Measurements from ENCODE around the gene EDN2. TPM values are rescaled to one million over a fixed set of nuclear protein-coding genes. Genes with fewer than 3 reads are reported as not detected.

The EDN2 gene
- total and polyA plus RNA-seq, 2 of the 8 experiments (the other 6 are each of a cell fraction or from before 2014, with no cell fraction given), result 0.32 to 0.39 TPM

GRCh38 chr1:41442697-41443251 lies 41.7 kb downstream of the EDN2 start:
- Histone ChIP-seq H2BK15ac (ENCODE audit: low read length) (no peak overlapping the region), H3K4me1 (replicated peaks in 1 of 4; ENCODE audit: control insufficient read depth in 3 of 4, insufficient read depth in 4 of 4, low read length in 3 of 4) (no peaks in the 10 kb centered on the region; a peak in 2 of 7 replicates), H4K5ac (ENCODE audit: insufficient read length, low read depth, low read length) (no peak overlapping the region), H3K27me3 (replicated peaks in 1 of 4; ENCODE audit: control insufficient read depth in 3 of 4, extremely low read depth in 1 of 4, insufficient read depth in 3 of 4, low read length in 3 of 4) (no peaks in the 10 kb centered on the region), H4K8ac (ENCODE audit: extremely low read depth, insufficient read depth, low read length) (no peak overlapping the region), H2BK5ac (ENCODE audit: low read depth, low read length) (no peak overlapping the region), H3K56ac (replicated peaks; ENCODE audit: insufficient read length, low read depth, low read length) (no peak overlapping the region), H2AFZ (ENCODE audit: low read length) (no peak overlapping the region), H3K18ac (ENCODE audit: extremely low read depth, low read length) (no peak overlapping the region), H3K14ac (ENCODE audit: insufficient read length) (no peak overlapping the region), H3K79me1 (ENCODE audit: low read depth, low read length) (no peaks in the 10 kb centered on the region), H2AK5ac (ENCODE audit: low read depth, low read length) (no peak overlapping the region), H3K4me3 (ENCODE audit: extremely low read depth in 1 of 4, insufficient read depth in 2 of 4, low read depth in 3 of 4, low read length in 4 of 4) (no peak overlapping the region), H3K9ac (replicated peaks in 1 of 4; ENCODE audit: extremely low read depth in 1 of 4, low read depth in 3 of 4, low read length in 3 of 4) (no peak overlapping the region), H3K79me2 (ENCODE audit: control insufficient read depth in 1 of 2, insufficient read depth in 2 of 2, low read length in 2 of 2) (no peaks in the 10 kb centered on the region), H3K23me2 (ENCODE audit: low read depth, low read length) (no peaks in the 10 kb centered on the region), H3K4ac (replicated peaks; ENCODE audit: insufficient read length, low read depth, low read length) (no peak overlapping the region), H2BK20ac (ENCODE audit: low read length) (no peak overlapping the region), H4K91ac (replicated peaks; ENCODE audit: insufficient read length, low read length) (no peak overlapping the region), H2BK120ac (replicated peaks; ENCODE audit: low read depth, low read length) (no peak overlapping the region), H3K36me3 (ENCODE audit: control insufficient read depth in 2 of 4, insufficient read depth in 4 of 4, low read length in 3 of 4) (no peaks in the 10 kb centered on the region), H4K20me1 (replicated peaks in 1 of 2; ENCODE audit: control insufficient read depth in 1 of 2, insufficient read depth in 2 of 2, low read length in 2 of 2) (no peaks in the 10 kb centered on the region), H3K9me3 (ENCODE audit: insufficient read depth in 2 of 2, low read depth in 1 of 2, low read length in 1 of 2) (peaks cover 14 to 16% of the 10 kb centered on the region in 2 experiments), H3K27ac (ENCODE audit: low read depth, low read length) (no peak overlapping the region), H2BK12ac (ENCODE audit: low read depth, low read length) (no peak overlapping the region), H3K23ac (ENCODE audit: insufficient read length) (no peak overlapping the region), H3K4me2 (ENCODE audit: insufficient read depth in 1 of 2, low read depth in 2 of 2, low read length in 2 of 2) (no peak overlapping the region)
- FAIRE-seq (no peak), DNase-seq (ENCODE audit: low read depth in 1 of 2, low spot score in 2 of 2) (no peak)
- WGBS, 2 experiments (ENCODE audit: extremely low coverage in 1 of 2, insufficient coverage in 1 of 2, insufficient read length in 1 of 2, insufficient replicate concordance in 2 of 2, low coverage in 1 of 2, low lambda C conversion rate in 2 of 2, missing lambda C conversion rate in 1 of 2), result 78% methylated on average over 7 of the region's 7 CpGs; no CpG with 5 or more reads in 1 of the 2 experiments
- ChIA-PET CTCF (ENCODE audit: partially characterized antibody) (interaction anchor here (0.5 to 6.0 kb wide), 9 partner anchors 8 to 160 kb away, joined by 3 to 52 read pairs (median 4); partner anchors contain the start of gene EDN2), POLR2A (ENCODE audit: partially characterized antibody) (interaction anchor here (0.9 kb wide), 1 partner anchor 41 kb away, joined by 3 read pairs; no protein-coding TSS in a partner anchor)
- no peak for TF ChIP-seq TBP (IDR thresholded peaks at IDR 0.05; ENCODE audit: low read depth, low read length)
- no peak for TF ChIP-seq SAP30 (IDR thresholded peaks at IDR 0.05; ENCODE audit: insufficient read depth, insufficient replicate concordance, low read length)
- no peak for TF ChIP-seq RNF2 (IDR thresholded peaks at IDR 0.05; ENCODE audit: borderline replicate concordance, low read depth, low read length, missing control alignments, poor library complexity, severe bottlenecking)
- no peak for TF ChIP-seq POLR2AphosphoS5 (IDR thresholded peaks at IDR 0.05; ENCODE audit: low read depth, low read length)
- no peak for TF ChIP-seq BRCA1 (IDR thresholded peaks at IDR 0.05; ENCODE audit: low read depth, low read length)
- TF ChIP-seq BACH1 (IDR thresholded peaks at IDR 0.05; ENCODE audit: low read length), result no peak
- TF ChIP-seq EP300 (IDR thresholded peaks at IDR 0.05; ENCODE audit: borderline replicate concordance in 1 of 2, low read depth in 2 of 2, low read length in 2 of 2), result no peak
- no peak for TF ChIP-seq CTBP2 (IDR thresholded peaks at IDR 0.05; ENCODE audit: borderline replicate concordance, insufficient read depth, insufficient read length, low read length)
- TF ChIP-seq GABPA (IDR thresholded peaks at IDR 0.05; ENCODE audit: borderline replicate concordance, insufficient read depth, low read length), result no peak
- TF ChIP-seq TEAD4 (IDR thresholded peaks at IDR 0.05; ENCODE audit: low read depth, low read length), result no peak
- no peak for TF ChIP-seq SUZ12 (IDR thresholded peaks at IDR 0.05; ENCODE audit: low read length)
- TF ChIP-seq HDAC2 (IDR thresholded peaks at IDR 0.05; ENCODE audit: borderline replicate concordance in 1 of 2, low read depth in 2 of 2, low read length in 2 of 2), result no peak
- no peak for TF ChIP-seq SIX5 (IDR thresholded peaks at IDR 0.05; ENCODE audit: low read depth, low read length)
